Progenitor cell of endocrine pancreas (in vitro differentiated cells): ENCODE results near the gene OSGIN1. TPM values are rescaled to one million over a fixed set of nuclear protein-coding genes. Genes with fewer than 3 reads are reported as not detected.

Experiments
- DNase-seq: peaks from one replicate; pipeline ENCODE4 v3.0.0; 2021; ENCODE audit warnings: low spot score; ENCODE audit not compliant: unreplicated experiment
- H3K27ac Mint-ChIP-seq: 2 replicates; pipeline ENCODE4 v1.8.0; 2021; ENCODE audit warnings: mild to moderate bottlenecking, moderate library complexity, mixed read lengths
- H3K27me3 Mint-ChIP-seq: 2 replicates; pipeline ENCODE4 v1.8.0; 2021; ENCODE audit warnings: mixed read lengths
- H3K36me3 Mint-ChIP-seq: 2 replicates; pipeline ENCODE4 v1.8.0; 2022; ENCODE audit warnings: mixed read lengths; ENCODE audit not compliant: insufficient read depth
- H3K4me1 Mint-ChIP-seq: 2 replicates; pipeline ENCODE4 v1.8.0; 2021; ENCODE audit warnings: low read depth, mixed read lengths
- H3K4me3 Mint-ChIP-seq: 2 replicates; pipeline ENCODE4 v1.8.0; 2021; ENCODE audit warnings: low read depth, mild to moderate bottlenecking, moderate library complexity, mixed read lengths
- H3K9me3 Mint-ChIP-seq: 2 replicates; pipeline ENCODE4 v1.8.0; 2021; ENCODE audit warnings: low read depth, mixed read lengths
- CTCF ChIP-seq: fragments of 200-600 bp; sonication (generic); IDR thresholded peaks from one replicate; pipeline ENCODE4 v1.5.0; 2021; ENCODE audit warnings: antibody characterized with exemption, mild to moderate bottlenecking; ENCODE audit not compliant: unreplicated experiment
- total RNA-seq: library from RNA; stranded (reverse); gene quantifications from 2 replicates; pipeline ENCODE4 v1.2.1, GENCODE V29; 2021

OSGIN1 gene
- total RNA-seq, 1 donor from 2014 or later: 2.7 TPM

- Mint-ChIP-seq H3K9me3 (no peaks in the 10 kb centered on the region), H3K36me3 (peaks cover 2% of the 10 kb centered on the region), H3K27ac (no peak overlapping the region), H3K27me3 (peaks cover 3% of the 10 kb centered on the region), H3K4me1 (peaks cover 36% of the 10 kb centered on the region), H3K4me3 (no peak overlapping the region)
- no peak for DNase-seq
- no peak for TF ChIP-seq CTCF
Observed at GRCh38 chr16:83945587-83945986, 7.5 kb upstream of the OSGIN1 start.

GRCh38 chr16:83946154-83946780 lies 6.8 kb upstream of the OSGIN1 start:
- TF ChIP-seq CTCF: no peak
- peaks cover 32% of the 10 kb centered on the region for H3K4me1 Mint-ChIP-seq
- H3K27ac Mint-ChIP-seq: peak overlapping the region; percentile 47
- H3K36me3 Mint-ChIP-seq: no peaks in the 10 kb centered on the region
- no peaks in the 10 kb centered on the region for H3K27me3 Mint-ChIP-seq
- DNase-seq: no peak
- H3K4me3 Mint-ChIP-seq: no peak overlapping the region
- H3K9me3 Mint-ChIP-seq: no peaks in the 10 kb centered on the region

- Mint-ChIP-seq H3K36me3 (no peaks in the 10 kb centered on the region), H3K27ac (peak overlapping the region; percentile 47), H3K9me3 (no peaks in the 10 kb centered on the region), H3K4me3 (no peak overlapping the region), H3K4me1 (peaks cover 32% of the 10 kb centered on the region), H3K27me3 (no peaks in the 10 kb centered on the region)
- no peak for TF ChIP-seq CTCF
- DNase-seq: no peak
Observed at GRCh38 chr16:83946781-83947566, 6.1 kb upstream of the OSGIN1 start.

- no peaks in the 10 kb centered on the region for H3K9me3 Mint-ChIP-seq
Observed at GRCh38 chr16:83947642-83948234, 5.3 kb upstream of the OSGIN1 start.

More at GRCh38 chr16:83947642-83948234, 5.3 kb upstream of the OSGIN1 start:
- no peak for TF ChIP-seq CTCF
- DNase-seq: no peak
- H3K27me3 Mint-ChIP-seq: no peaks in the 10 kb centered on the region
- no peaks in the 10 kb centered on the region for H3K36me3 Mint-ChIP-seq
- H3K4me3 Mint-ChIP-seq: no peak overlapping the region
- peaks cover 30% of the 10 kb centered on the region for H3K4me1 Mint-ChIP-seq
- no peak overlapping the region for H3K27ac Mint-ChIP-seq
